ENCODE data around the gene SAFB2.

The SAFB2 gene

GRCh38 chr19:5591476-5591875 lies 31.1 kb downstream of the SAFB2 start:
- Mint-ChIP-seq H3K4me3 (no peak overlapping the region), H3K4me1 (ENCODE audit: low read depth in 2 of 2) (peaks cover 6 to 10% of the 10 kb centered on the region in 2 donors), H3K27ac (no peak overlapping the region), H3K9me3 (no peaks in the 10 kb centered on the region), H3K27me3 (no peaks in the 10 kb centered on the region), H3K36me3 (ENCODE audit: insufficient read depth) (peaks cover 92% of the 10 kb centered on the region)
- DNase-seq (no peak), ATAC-seq (replicated peaks) (no peak)

- Mint-ChIP-seq H3K36me3 (ENCODE audit: insufficient read depth) (peaks cover 89% of the 10 kb centered on the region), H3K27ac (peak overlapping the region; percentile 35 to 74), H3K27me3 (no peaks in the 10 kb centered on the region)
Observed at GRCh38 chr19:5590865-5591154, 31.8 kb downstream of the SAFB2 start.

GRCh38 chr19:5590151-5590864 lies 32.3 kb downstream of the SAFB2 start:
- no peaks in the 10 kb centered on the region for H3K9me3 Mint-ChIP-seq
- peak overlapping the region in 1 of 2 donors; percentile 21 for H3K4me3 Mint-ChIP-seq
- no peaks in the 10 kb centered on the region for H3K27me3 Mint-ChIP-seq
- H3K4me1 Mint-ChIP-seq (ENCODE audit: low read depth in 2 of 2), result peaks cover 9 to 12% of the 10 kb centered on the region in 2 donors
- H3K36me3 Mint-ChIP-seq (ENCODE audit: insufficient read depth), result peaks cover 89% of the 10 kb centered on the region
- ATAC-seq (replicated peaks) (no peak), DNase-seq (no peak)
- peak overlapping the region; percentile 35 to 74 for H3K27ac Mint-ChIP-seq

More at GRCh38 chr19:5590865-5591154, 31.8 kb downstream of the SAFB2 start:
- no peak for DNase-seq
- no peaks in the 10 kb centered on the region for H3K9me3 Mint-ChIP-seq
- peak overlapping the region in 1 of 2 donors; percentile 21 for H3K4me3 Mint-ChIP-seq
- H3K4me1 Mint-ChIP-seq (ENCODE audit: low read depth in 2 of 2), result peaks cover 6 to 11% of the 10 kb centered on the region in 2 donors
- no peak for ATAC-seq (replicated peaks)

DNA sequence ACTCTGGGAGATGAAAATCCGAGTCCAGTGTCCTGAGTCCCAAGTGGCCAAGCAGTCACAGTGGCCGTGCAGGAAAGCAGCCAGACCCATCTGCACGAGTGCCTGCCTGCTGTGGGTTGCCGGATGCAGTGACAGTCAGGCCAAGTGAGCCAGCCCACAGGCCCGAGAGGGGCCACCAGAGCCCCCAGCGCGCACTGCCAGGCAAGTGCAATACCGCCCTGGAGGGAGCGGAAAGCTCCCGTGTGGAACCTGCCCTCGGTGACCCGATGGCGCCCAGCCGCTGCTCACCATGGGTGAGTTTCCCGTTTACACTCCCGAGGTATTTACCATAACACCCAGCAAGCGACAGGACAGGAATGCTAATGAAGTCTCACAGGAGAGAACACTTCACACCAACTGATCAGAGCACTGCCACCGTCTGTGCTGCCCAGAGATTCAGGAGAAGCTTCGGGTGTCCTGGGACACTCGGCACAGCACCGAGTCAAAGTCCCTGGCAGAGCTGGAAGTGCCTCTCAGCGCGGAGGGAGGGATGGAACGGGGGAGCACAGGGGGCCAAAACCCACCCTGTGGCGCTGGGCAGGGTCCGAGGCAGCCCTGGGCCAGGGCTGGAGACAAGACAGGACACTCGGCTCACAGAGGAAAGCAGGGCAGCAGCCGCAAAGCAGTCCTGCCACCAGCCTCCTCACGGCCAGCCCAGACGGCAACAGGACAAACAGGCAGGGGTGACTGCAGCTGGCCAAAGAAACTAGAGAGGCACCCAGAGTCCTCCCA lies 33.5 kb downstream of the SAFB2 start:
- Mint-ChIP-seq H3K9me3 (no peaks in the 10 kb centered on the region), H3K4me3 (peak overlapping the region in 1 of 2 donors; percentile 10), H3K4me1 (ENCODE audit: low read depth in 2 of 2) (peaks cover 8 to 10% of the 10 kb centered on the region in 2 donors), H3K36me3 (ENCODE audit: insufficient read depth) (peaks cover 86% of the 10 kb centered on the region), H3K27ac (no peak overlapping the region), H3K27me3 (no peaks in the 10 kb centered on the region)
- ATAC-seq (replicated peaks) (no peak), DNase-seq (no peak)

DNA sequence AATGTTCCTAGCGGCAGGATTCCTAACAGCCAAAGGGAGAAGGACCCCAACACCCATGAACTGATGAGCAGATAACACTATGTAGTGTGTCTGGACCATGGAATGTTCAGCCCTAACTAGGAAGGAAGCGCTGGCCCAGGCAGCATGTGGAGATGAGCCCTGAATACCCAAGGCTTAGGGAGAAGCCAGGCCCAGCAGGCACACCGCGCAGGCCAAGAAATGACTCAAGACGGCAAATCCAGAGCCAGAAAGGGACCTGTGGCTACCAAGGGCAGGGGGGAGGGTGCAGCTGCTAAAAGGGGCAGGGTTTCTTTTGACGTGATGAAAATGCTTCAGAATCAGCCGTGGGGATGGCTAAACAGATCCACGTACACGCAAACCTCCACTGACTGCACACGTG lies 34.1 kb downstream of the SAFB2 start:
- DNase-seq (no peak), ATAC-seq (replicated peaks) (no peak)
- no peak overlapping the region for H3K4me3 Mint-ChIP-seq
- H3K4me1 Mint-ChIP-seq (ENCODE audit: low read depth in 2 of 2), result peaks cover 8 to 10% of the 10 kb centered on the region in 2 donors
- H3K9me3 Mint-ChIP-seq, result no peaks in the 10 kb centered on the region
- peaks cover 85% of the 10 kb centered on the region for H3K36me3 Mint-ChIP-seq (ENCODE audit: insufficient read depth)
- H3K27me3 Mint-ChIP-seq, result no peaks in the 10 kb centered on the region
- no peak overlapping the region for H3K27ac Mint-ChIP-seq

- Mint-ChIP-seq H3K4me1 (ENCODE audit: low read depth in 2 of 2) (peaks cover 8 to 10% of the 10 kb centered on the region in 2 donors), H3K36me3 (ENCODE audit: insufficient read depth) (peaks cover 78% of the 10 kb centered on the region), H3K27me3 (no peaks in the 10 kb centered on the region), H3K4me3 (no peak overlapping the region), H3K9me3 (no peaks in the 10 kb centered on the region), H3K27ac (peak overlapping the region in 1 of 2 donors; percentile 94)
- DNase-seq, result no peak
- ATAC-seq (replicated peaks), result no peak
Observed at GRCh38 chr19:5587661-5588060, 34.9 kb downstream of the SAFB2 start.

DNA sequence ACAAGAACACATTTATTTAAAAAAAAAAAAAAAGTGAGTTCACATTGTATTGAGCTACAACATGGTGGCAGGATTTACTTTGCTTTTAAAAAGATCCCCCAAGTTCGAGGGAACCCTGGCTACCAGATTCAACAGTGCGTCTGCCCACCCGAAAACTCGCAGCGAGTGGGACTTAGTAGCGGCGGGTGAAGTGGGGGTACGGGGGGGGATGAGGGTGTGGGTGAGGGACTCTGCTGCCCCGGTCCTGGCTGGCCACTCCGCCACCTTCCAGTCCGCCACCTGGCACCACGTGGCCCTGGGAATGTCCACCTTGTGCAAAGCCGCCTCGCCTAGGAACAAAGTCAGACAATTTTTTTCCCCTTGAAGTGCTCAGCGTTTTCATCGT lies 35.5 kb downstream of the SAFB2 start:
- ATAC-seq (replicated peaks) (no peak), DNase-seq (no peak)
- Mint-ChIP-seq H3K27ac (peak overlapping the region in 1 of 2 donors; percentile 94), H3K4me3 (peak overlapping the region in 1 of 2 donors; percentile 69), H3K36me3 (ENCODE audit: insufficient read depth) (peaks cover 77% of the 10 kb centered on the region), H3K9me3 (no peaks in the 10 kb centered on the region), H3K27me3 (no peaks in the 10 kb centered on the region), H3K4me1 (ENCODE audit: low read depth in 2 of 2) (peaks cover 8 to 10% of the 10 kb centered on the region in 2 donors)

- peaks cover 73% of the 10 kb centered on the region for H3K36me3 Mint-ChIP-seq (ENCODE audit: insufficient read depth)
Observed at GRCh38 chr19:5586300-5587070, 36.1 kb downstream of the SAFB2 start.

DNA sequence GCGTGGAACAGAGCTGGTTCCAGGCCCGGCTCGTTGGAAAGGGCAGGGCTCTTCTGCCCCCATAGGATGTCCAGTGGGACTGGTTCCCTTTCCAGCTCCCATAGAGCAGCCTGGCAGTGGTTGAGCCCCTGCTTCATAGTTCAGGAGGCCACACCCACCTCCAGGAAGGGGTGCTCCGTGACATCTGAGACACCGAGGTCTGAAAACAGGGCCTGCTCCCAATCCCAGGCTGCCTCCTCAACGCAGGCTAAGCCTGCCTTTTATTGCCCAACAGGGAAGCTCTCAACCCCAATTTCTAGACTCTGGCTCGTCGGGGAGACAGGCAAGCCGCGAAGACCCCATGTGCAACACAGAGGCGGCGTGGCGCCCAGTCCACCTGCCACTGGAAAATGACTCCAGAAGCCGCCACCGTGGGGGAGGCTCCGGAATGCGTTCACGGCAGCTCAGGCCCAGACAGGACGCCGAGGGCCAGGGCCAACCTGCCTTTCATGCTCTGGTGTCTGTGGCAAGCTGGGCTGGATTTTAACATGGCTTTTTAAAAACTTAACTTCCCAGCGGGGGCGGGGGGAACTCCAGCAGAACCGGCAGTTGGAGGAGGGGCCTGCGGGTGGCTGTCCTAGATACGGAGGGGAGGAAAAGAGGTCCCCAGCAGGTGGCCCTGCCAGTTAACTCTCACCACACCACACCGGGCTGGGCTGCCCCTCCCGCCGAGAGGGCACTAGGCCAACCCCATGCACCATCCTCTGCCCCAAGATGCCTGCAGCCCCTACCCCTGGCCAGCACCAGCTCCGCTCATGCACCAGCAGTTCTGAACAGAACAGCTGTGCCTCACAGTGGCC lies 36.9 kb downstream of the SAFB2 start:
- H3K4me1 Mint-ChIP-seq (ENCODE audit: low read depth in 2 of 2), result peaks cover 8 to 10% of the 10 kb centered on the region in 2 donors
- peak overlapping the region in 1 of 2 donors; percentile 69 for H3K4me3 Mint-ChIP-seq
- peaks cover 65% of the 10 kb centered on the region for H3K36me3 Mint-ChIP-seq (ENCODE audit: insufficient read depth)
- DNase-seq (peak in 2 of 3 experiments; percentile 58 to 65), ATAC-seq (replicated peaks) (peak; percentile 89)
- no peaks in the 10 kb centered on the region for H3K9me3 Mint-ChIP-seq
- H3K27me3 Mint-ChIP-seq, result no peaks in the 10 kb centered on the region
- H3K27ac Mint-ChIP-seq, result peak overlapping the region in 1 of 2 donors; percentile 94

More at GRCh38 chr19:5586300-5587070, 36.1 kb downstream of the SAFB2 start:
- Mint-ChIP-seq H3K4me3 (peak overlapping the region in 1 of 2 donors; percentile 69), H3K27ac (peak overlapping the region in 1 of 2 donors; percentile 94), H3K4me1 (ENCODE audit: low read depth in 2 of 2) (peaks cover 8 to 10% of the 10 kb centered on the region in 2 donors), H3K27me3 (no peaks in the 10 kb centered on the region), H3K9me3 (no peaks in the 10 kb centered on the region)
- ATAC-seq (replicated peaks) (peak; percentile 16), DNase-seq (no peak)

DNA sequence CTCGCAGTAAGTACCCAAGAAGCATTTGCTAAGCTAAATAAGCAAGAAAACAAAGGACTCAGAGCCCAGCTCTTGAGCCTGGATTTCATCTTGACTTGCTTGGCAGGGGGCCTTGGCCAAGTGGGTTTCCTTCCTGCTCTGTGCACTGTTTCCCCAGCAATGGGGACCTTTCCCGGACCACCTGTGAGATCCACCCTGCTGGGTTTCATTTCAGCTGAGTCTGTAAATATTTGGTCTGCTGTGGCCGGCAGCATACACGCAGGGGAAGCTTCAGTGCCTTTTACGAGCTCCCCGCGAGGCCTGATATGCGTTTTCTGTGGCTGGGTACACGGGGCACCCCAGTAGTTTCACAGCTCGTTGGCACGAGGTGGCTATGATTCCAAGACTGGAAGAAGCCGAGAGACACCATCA lies 42.4 kb downstream of the SAFB2 start:
- DNase-seq, result no peak
- peaks cover 29% of the 10 kb centered on the region for H3K36me3 Mint-ChIP-seq (ENCODE audit: insufficient read depth)
- ATAC-seq (replicated peaks), result no peak
- peaks cover 8 to 9% of the 10 kb centered on the region in 2 donors for H3K4me1 Mint-ChIP-seq (ENCODE audit: low read depth in 2 of 2)
- no peak overlapping the region for H3K4me3 Mint-ChIP-seq
- no peaks in the 10 kb centered on the region for H3K27me3 Mint-ChIP-seq
- H3K9me3 Mint-ChIP-seq, result no peaks in the 10 kb centered on the region
- H3K27ac Mint-ChIP-seq, result peak overlapping the region in 1 of 2 donors; percentile 53

- H3K9me3 Mint-ChIP-seq, result no peaks in the 10 kb centered on the region
- ATAC-seq (replicated peaks) (no peak), DNase-seq (no peak)
- H3K36me3 Mint-ChIP-seq (ENCODE audit: insufficient read depth), result peaks cover 26% of the 10 kb centered on the region
- H3K4me3 Mint-ChIP-seq, result no peak overlapping the region
- H3K27ac Mint-ChIP-seq, result peak overlapping the region; percentile 52 to 53
- no peaks in the 10 kb centered on the region for H3K27me3 Mint-ChIP-seq
- H3K4me1 Mint-ChIP-seq (ENCODE audit: low read depth in 2 of 2), result peaks cover 8 to 9% of the 10 kb centered on the region in 2 donors
Observed at GRCh38 chr19:5579697-5580096, 42.9 kb downstream of the SAFB2 start.

DNA sequence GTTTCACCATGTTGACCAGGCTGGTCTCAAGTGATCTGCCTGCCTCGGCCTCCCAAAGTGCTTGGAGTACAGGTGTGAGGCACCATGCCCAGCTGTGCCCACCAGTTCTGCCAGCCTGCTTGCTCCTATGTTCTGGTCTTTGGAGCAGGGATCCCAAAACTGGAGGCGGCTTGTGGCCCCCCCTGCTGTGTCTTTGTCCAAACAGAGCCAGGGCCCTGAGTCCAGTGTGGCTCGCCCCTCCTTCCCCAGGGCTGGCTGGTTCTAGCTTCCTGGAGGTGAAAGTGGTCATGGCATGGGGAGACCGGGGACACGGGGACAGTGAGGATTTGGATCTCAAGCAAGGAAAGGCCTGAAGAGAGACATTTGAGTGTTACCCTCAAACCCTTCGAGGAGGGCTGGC lies 43.3 kb downstream of the SAFB2 start:
- Mint-ChIP-seq H3K9me3 (no peaks in the 10 kb centered on the region), H3K27me3 (no peaks in the 10 kb centered on the region), H3K4me1 (ENCODE audit: low read depth in 2 of 2) (peaks cover 8 to 9% of the 10 kb centered on the region in 2 donors), H3K36me3 (ENCODE audit: insufficient read depth) (peaks cover 22% of the 10 kb centered on the region), H3K4me3 (no peak overlapping the region), H3K27ac (peak overlapping the region; percentile 52 to 53)
- ATAC-seq (replicated peaks) (no peak), DNase-seq (no peak)
